ENCODE results near the gene DNHD1.

Gene DNHD1

DNA sequence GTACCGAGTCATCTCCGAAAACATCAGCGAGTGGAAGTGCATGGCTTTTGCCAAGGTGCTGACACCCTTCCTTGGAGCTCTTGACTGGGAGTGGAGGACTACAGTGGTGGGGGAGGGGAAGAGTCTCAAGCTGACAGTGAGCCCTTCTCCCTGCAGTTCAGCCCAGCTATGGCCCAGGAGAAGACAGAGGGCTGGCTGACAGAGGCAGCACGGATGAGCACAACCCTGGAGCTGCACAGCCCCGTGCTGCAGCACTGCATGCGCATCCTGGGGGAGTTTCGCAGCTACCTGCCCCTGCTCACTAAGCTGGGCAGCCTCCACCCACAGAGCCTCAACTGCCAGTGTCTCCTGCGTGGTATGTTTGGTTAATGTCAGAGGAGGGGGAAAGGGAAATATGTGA, 41.4 kb downstream of the DNHD1 start:
- DNase-seq = no peak

GRCh38 chr11:6538945-6539344, 41.9 kb downstream of the DNHD1 start:
- DNase-seq = no peak

GRCh38 chr11:6539748-6540268, 42.7 kb downstream of the DNHD1 start:
- no peak for DNase-seq

DNA sequence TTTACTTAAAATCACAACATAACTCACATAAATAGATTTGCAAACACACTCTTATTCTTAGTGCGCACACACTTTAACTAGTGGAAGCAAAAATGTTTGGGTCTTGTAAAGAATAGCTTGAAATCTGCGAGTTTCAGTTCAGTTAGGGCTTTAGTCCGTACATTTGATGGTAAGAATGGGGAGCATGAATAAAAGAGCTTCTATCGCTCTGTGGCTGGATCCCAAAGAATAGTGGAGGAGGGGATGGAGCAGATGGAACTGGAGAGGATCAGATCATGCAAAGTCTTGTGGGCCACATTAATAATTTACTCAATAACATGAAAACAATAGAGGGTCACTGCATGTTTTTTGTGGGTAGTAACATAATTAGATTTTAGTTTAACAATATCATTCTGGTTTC, 44.3 kb downstream of the DNHD1 start:
- DNase-seq = no peak

DNA sequence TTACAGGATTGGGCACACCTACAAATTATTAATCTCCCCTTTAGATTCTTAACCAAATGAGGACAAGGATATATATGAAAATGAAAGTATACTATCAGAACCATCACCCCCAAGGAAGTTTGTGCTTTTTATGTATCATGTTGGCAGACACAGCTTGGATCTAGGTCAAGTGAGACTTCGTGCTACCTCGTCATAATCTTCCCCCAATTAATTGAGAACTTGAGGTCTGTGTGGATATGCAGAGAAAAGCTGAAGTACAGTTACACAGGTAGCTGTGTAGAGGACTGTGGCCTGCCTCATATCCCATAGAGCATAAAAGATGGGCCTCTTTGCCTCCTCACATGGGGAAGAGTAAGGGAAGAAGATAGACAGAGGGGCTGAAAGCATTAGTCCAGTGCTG, 45.6 kb downstream of the DNHD1 start:
- no peak for DNase-seq

DNA sequence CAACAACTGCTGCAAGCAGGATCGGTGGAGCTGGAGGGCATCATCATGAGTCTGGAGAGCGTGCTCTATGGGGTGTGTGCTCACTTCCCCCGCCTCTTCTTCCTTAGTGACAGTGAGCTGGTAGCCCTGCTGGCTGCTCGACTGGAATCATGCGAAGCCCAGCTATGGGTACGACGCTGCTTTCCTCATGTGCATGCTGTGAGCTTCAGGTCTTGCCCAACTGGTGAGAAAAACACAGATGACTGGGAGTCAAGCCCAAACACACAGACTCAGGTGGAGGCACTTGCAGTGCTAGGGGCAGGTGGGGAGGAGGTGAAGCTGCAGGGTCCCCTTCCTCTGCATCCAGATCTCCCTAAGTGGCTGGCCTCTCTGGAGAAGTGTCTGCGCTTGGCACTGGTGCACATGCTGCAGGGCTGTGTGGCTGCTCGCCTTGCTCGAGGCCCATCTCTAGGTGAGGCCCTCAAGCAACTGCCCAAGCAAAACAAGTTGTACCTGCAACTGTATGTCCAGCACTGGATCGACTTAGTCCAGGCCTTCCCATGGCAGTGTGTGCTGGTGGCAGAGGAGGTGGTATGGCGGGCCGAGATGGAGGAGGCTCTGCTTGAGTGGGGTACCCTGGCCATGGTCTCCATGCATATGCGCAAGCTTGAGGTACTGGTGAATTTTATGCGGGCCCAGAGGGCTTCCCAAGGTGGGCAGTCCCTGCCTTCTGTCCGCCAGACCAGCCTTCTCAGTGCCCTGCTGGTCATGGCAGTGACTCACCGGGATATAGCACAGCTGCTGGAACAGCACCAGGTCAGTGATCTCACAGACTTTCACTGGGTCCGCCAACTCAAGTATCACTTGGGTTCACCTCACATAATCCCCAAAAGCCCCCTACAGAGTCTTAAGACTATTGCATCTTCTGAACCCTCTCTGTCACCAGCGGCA, 48.1 kb downstream of the DNHD1 start:
- DNase-seq = no peak

DNA sequence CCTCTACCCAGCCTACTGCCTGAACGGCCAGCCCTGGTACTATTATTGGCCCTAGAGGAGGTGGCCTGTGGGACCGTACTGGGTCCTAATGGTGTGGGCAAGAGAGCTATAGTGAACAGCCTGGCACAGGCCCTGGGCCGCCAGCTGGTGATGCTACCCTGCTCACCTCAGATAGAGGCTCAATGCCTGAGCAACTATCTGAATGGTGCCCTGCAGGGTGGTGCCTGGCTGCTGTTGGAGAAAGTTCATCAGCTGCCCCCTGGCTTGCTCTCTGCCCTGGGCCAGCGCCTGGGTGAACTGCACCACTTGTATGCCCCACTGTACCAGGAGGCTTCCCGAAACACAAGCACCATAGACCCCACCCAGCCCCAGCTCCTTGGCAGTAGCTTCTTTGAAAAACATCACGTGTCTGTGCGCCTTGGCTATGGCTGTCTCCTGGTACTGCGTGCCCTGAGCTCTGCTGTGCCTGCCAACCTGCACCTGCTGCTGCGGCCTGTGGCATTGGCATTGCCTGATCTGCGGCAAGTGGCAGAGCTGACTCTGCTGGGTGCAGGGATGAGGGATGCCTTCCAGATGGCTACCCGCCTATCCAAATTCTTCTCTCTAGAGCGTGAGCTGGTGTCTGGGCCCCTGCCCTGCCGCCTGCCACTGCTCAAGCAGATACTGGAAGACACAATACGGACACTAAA, 49.0 kb downstream of the DNHD1 start:
- no peak for DNase-seq

GRCh38 chr11:6546735-6547134, 49.7 kb downstream of the DNHD1 start:
- DNase-seq = no peak

- no peak for DNase-seq
These were observed 50.1 kb downstream of the DNHD1 start for GRCh38 chr11:6547177-6547576.

DNA sequence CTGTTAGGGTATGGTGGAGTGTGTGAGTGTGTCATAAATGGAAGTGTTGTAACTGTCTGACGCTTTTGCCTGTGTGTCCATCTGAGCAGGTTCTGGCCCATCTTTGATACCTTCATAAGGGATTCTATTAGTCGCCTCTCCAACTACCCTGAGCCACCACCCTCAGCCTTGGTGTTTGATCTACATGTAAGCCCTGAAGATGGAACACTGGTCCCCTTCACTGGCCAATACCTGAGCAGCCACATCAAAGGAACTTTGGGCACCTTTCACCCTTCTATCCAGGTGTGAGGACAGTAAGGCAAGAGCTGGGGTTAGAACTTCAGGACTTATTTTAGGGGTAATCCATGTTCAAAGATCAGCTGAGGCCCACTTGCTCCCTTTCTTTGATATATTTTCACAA, 51.0 kb downstream of the DNHD1 start:
- no peak for DNase-seq

- DNase-seq = no peak
These were observed 51.6 kb downstream of the DNHD1 start for GRCh38 chr11:6548641-6549040.

GRCh38 chr11:6553634-6554033, 56.6 kb downstream of the DNHD1 start:
- DNase-seq = no peak

DNA sequence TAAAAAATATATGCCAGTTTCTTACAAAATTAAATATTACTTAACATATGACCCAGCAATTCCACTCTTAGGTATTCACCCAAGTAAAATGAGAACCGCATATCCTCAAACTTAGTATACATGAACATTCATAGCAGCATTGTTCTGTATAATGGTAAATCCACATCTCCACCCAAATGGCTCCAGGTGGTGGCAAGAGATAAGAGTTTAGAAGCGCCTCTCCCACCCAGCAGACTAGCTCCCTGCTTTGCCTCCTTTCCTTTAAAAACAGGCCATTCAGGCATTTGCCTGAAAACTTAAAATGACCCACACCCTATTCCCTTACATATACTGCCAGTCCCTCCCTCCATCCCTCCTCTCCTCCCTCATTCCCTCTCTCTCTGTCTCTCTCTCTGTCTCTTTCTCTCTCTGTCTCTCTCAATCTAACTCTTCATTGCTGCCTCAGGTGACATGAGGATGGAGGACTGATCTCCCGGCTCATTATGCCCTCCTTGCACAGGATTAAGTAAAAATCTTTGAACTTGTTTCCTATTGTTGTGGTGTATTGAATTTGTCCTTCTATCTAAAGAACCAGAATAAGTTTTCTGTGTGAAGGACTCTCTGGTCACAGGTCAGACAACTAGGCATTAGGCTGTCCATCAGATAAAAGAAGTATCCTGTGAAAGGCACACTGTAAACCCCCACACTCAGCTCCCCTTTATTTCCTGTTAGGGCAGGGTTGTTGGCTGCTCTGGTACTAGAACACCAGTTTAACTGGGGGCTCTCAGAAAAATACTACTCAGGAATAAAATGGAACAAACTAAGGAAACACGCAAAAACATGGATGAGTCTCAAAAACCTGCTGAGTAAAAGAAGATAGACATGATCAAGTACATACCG, 58.0 kb downstream of the DNHD1 start:
- DNase-seq = no peak

- DNase-seq = no peak
These were observed 59.3 kb downstream of the DNHD1 start for GRCh38 chr11:6556139-6556949.

DNA sequence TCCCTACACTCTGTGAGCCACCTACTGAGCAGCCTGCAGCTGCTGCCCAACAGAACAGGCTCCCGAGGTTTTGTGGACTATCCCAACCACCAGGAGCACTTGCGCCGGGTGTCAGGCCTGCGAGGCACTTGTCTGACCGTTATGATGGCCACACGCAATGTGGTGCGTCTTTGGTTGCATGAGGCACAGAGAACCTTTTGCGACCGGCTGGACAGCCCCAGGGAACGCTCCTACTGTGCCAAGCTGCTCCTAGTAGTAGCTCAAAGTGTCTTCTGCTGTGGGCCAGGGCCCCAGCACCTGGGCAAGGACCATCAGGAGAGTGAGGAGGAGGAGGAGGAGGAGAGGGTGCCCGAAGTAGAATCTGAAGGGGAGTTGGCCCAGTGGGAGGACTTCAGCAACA, 60.0 kb downstream of the DNHD1 start:
- DNase-seq = no peak

DNA sequence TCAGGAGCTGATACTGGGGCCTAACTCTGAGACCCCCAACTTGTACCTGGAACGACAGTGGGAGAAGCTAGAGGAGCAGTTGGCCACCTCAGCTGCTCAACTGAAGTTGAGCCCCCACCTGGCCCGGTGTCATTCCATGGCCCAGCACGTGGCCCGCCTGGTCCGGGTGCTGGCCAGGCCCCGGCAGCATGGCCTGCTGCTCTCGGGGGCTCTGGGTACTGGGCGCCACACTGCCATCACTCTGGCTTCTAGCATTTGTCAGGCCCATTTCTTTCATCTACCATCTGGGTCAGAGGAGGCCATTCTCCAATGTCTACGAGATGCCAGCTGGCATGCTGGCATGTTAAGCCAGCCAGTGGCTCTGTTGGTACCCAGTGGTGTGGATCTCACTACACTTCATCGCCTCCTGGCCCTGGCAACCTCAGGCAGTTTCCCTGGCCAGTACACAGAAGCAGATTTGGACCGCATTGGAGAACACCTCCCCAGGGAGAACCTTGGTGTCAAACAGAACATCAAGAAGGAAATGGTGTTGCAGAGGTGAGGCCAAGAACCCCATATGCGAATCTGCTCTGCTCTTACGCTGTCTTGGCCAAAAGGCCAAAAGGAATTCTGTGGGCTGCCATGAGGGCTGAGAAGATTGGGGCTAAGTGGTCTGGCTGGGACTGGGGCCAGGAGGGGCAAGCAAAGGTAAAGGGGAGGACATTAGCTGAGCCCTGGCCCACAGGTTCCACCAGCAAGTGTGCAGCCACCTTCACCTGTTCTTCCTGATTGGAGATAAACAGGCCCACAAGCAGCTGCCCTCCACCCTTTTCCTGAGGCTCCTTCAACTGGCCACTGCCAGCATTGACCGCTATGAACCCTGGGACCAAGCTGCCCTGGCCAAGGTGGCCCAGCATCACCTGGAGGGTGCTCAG, 60.9 kb downstream of the DNHD1 start:
- no peak for DNase-seq

DNA sequence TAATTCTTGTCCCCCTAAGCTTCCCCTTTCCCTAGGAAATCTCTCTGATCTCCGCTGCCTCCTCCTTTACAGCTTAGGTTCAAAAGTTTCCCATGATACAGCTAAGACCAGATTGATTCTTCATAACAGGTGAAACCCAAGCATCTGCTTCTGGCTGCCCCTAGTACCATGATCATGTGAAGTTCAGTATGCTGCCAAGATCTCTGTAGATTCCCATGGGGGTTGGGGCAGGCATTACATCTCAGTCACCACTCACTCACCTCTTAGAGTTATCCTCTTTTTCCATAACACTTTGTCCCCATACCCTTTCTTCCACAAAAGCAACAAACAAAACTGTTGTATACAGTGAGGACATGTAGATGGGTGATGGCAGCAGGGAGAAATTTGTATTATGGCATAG, 62.3 kb downstream of the DNHD1 start:
- DNase-seq = no peak

GRCh38 chr11:6561288-6561687, 64.2 kb downstream of the DNHD1 start:
- DNase-seq = no peak

DNA sequence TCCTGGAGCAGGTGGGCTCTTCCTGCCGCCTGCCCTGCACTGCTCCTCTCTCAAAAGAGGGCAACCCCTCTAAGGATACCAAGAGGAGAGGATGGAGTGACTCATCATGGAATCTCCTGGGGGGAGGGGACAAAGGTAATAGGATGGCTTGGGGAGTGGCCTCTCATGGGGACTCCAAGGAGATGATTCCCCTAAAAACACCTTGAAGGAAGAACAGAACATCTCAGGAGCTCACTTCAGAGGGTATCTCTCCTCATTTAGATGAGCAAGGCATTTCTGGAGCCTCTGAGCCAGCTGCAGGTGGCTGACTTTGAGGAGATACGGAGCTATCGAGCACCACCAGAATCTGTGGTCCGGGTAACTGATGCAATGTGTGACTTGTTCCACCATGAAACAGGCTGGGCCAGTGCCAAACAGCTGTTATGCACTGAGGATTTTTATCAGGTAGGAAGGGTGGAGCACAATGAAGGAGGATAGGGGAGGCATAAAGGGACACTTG, 66.1 kb downstream of the DNHD1 start:
- no peak for DNase-seq

- DNase-seq = no peak
These were observed 66.6 kb downstream of the DNHD1 start for GRCh38 chr11:6563667-6564066.

GRCh38 chr11:6565325-6565724, 68.2 kb downstream of the DNHD1 start:
- no peak for DNase-seq

All from eye (tissue), 1 donor.